22Rv1 (cell line): Measurements from ENCODE around the gene ST7L.

ENCODE experiments used
- ZFX ChIP-seq: fragments of 450-650 bp; IDR thresholded peaks from 2 replicates; pipeline ENCODE4 v1.6.1; 2017; ENCODE audit warnings: antibody characterized with exemption, borderline replicate concordance
- TF ChIP-seq, protein P1 (sequence below): fragments of 450-650 bp; IDR thresholded peaks from 2 replicates; pipeline ENCODE4 v1.5.1; 2017; ENCODE audit warnings: mild to moderate bottlenecking

GRCh38 chr1:112575154-112575804, 43.7 kb downstream of the ST7L start:
- TF ChIP-seq, protein P1, sequence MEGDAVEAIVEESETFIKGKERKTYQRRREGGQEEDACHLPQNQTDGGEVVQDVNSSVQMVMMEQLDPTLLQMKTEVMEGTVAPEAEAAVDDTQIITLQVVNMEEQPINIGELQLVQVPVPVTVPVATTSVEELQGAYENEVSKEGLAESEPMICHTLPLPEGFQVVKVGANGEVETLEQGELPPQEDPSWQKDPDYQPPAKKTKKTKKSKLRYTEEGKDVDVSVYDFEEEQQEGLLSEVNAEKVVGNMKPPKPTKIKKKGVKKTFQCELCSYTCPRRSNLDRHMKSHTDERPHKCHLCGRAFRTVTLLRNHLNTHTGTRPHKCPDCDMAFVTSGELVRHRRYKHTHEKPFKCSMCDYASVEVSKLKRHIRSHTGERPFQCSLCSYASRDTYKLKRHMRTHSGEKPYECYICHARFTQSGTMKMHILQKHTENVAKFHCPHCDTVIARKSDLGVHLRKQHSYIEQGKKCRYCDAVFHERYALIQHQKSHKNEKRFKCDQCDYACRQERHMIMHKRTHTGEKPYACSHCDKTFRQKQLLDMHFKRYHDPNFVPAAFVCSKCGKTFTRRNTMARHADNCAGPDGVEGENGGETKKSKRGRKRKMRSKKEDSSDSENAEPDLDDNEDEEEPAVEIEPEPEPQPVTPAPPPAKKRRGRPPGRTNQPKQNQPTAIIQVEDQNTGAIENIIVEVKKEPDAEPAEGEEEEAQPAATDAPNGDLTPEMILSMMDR: no peak
- TF ChIP-seq ZFX: no peak
